Measurements from ENCODE around the gene KCNC1.

Gene KCNC1

GRCh38 chr11:17707830-17708229, 26.8 kb upstream of the KCNC1 start:
- Histone ChIP-seq H3K27ac (ENCODE audit: low read depth, low read length, poor library complexity, severe bottlenecking) (no peak overlapping the region), H3K36me3 (ENCODE audit: insufficient read depth, low read length) (no peaks in the 10 kb centered on the region), H2AFZ (ENCODE audit: low read length) (no peak overlapping the region), H3F3A (ENCODE audit: insufficient read depth, low read length) (no peaks in the 10 kb centered on the region), H3K4me1 (ENCODE audit: insufficient read depth, low read length, severe bottlenecking) (no peaks in the 10 kb centered on the region), H3K9me2 (ENCODE audit: low read depth, low read length) (no peaks in the 10 kb centered on the region), H3K9ac (ENCODE audit: low read length) (no peak overlapping the region), H3K4me3 (ENCODE audit: low read depth, low read length, poor library complexity, severe bottlenecking) (no peak overlapping the region), H3K4me2 (ENCODE audit: low read length) (no peak overlapping the region), H3K27me3 (ENCODE audit: insufficient read depth, low read length) (no peaks in the 10 kb centered on the region; the same call in 1 of the 2 replicates), H4K20me1 (ENCODE audit: insufficient read depth, low read length) (no peaks in the 10 kb centered on the region), H3K79me2 (ENCODE audit: insufficient read depth, low read length) (no peaks in the 10 kb centered on the region), H3K9me3 (ENCODE audit: low read length) (no peaks in the 10 kb centered on the region)
- TF ChIP-seq EZH2 (IDR thresholded peaks at IDR 0.05; ENCODE audit: borderline replicate concordance, low read length) (no peak), CTCF (IDR thresholded peaks at IDR 0.05; ENCODE audit: low read length) (no peak)

DNA sequence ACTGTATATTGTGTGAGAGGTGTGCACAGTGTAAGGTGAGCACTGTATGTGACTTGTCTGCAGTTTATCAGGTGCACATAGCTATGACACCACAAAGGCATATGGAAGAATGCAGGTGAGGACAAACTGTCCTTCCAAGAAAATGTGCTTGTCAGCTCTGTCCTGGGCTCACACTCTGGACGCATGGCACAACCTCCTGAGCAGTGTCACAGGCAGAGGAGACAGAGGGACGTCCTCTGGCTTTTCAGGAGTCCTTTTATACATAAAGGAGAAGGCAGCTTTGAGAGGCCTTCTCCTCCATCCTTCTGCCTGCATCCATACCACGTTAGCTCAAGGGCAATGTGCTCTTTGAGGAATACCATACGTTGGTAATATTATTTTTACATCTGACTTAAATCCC, 22.7 kb upstream of the KCNC1 start:
- no peak overlapping the region for H3K4me3 ChIP-seq (ENCODE audit: low read depth, low read length, poor library complexity, severe bottlenecking)
- no peaks in the 10 kb centered on the region; the same call in 1 of the 2 replicates for H3K27me3 ChIP-seq (ENCODE audit: insufficient read depth, low read length)
- no peak overlapping the region for H3K27ac ChIP-seq (ENCODE audit: low read depth, low read length, poor library complexity, severe bottlenecking)
- H3K36me3 ChIP-seq (ENCODE audit: insufficient read depth, low read length): no peaks in the 10 kb centered on the region
- H3K9me2 ChIP-seq (ENCODE audit: low read depth, low read length): no peaks in the 10 kb centered on the region
- TF ChIP-seq EZH2 (IDR thresholded peaks at IDR 0.05; ENCODE audit: borderline replicate concordance, low read length) (no peak), CTCF (IDR thresholded peaks at IDR 0.05; ENCODE audit: low read length) (no peak)
- no peaks in the 10 kb centered on the region for H3K4me1 ChIP-seq (ENCODE audit: insufficient read depth, low read length, severe bottlenecking)
- no peak overlapping the region for H3K9ac ChIP-seq (ENCODE audit: low read length)
- no peaks in the 10 kb centered on the region for H3K9me3 ChIP-seq (ENCODE audit: low read length)
- H3F3A ChIP-seq (ENCODE audit: insufficient read depth, low read length): no peaks in the 10 kb centered on the region
- H3K79me2 ChIP-seq (ENCODE audit: insufficient read depth, low read length): no peaks in the 10 kb centered on the region
- H2AFZ ChIP-seq (ENCODE audit: low read length): no peak overlapping the region
- no peak overlapping the region for H3K4me2 ChIP-seq (ENCODE audit: low read length)
- H4K20me1 ChIP-seq (ENCODE audit: insufficient read depth, low read length): no peaks in the 10 kb centered on the region

GRCh38 chr11:17713851-17714250, 20.7 kb upstream of the KCNC1 start:
- Histone ChIP-seq H3K27ac (ENCODE audit: low read depth, low read length, poor library complexity, severe bottlenecking) (no peak overlapping the region), H3K9me3 (ENCODE audit: low read length) (no peaks in the 10 kb centered on the region), H3K9ac (ENCODE audit: low read length) (no peak overlapping the region), H3F3A (ENCODE audit: insufficient read depth, low read length) (no peaks in the 10 kb centered on the region), H4K20me1 (ENCODE audit: insufficient read depth, low read length) (no peaks in the 10 kb centered on the region), H3K9me2 (ENCODE audit: low read depth, low read length) (no peaks in the 10 kb centered on the region), H3K4me1 (ENCODE audit: insufficient read depth, low read length, severe bottlenecking) (no peaks in the 10 kb centered on the region), H3K79me2 (ENCODE audit: insufficient read depth, low read length) (no peaks in the 10 kb centered on the region), H3K27me3 (ENCODE audit: insufficient read depth, low read length) (no peaks in the 10 kb centered on the region), H3K4me2 (ENCODE audit: low read length) (no peak overlapping the region), H3K4me3 (ENCODE audit: low read depth, low read length, poor library complexity, severe bottlenecking) (no peak overlapping the region), H3K36me3 (ENCODE audit: insufficient read depth, low read length) (no peaks in the 10 kb centered on the region), H2AFZ (ENCODE audit: low read length) (no peak overlapping the region)
- TF ChIP-seq CTCF (IDR thresholded peaks at IDR 0.05; ENCODE audit: low read length): no peak
- no peak for TF ChIP-seq EZH2 (IDR thresholded peaks at IDR 0.05; ENCODE audit: borderline replicate concordance, low read length)

Measured in OCI-LY1 (cell line).